Measurements from ENCODE around the gene CFAP210.

CFAP210 gene

GRCh38 chr2:169637620-169638019 is 56.6 kb downstream of the CFAP210 start:
- TF ChIP-seq CTCF (conservative IDR thresholded peaks at IDR 0.05; ENCODE audit: low read depth, low read length) = no peak
- H2AFZ ChIP-seq (ENCODE audit: low read depth) = no peak overlapping the region
- no peak overlapping the region for H3K9ac ChIP-seq
- no peak overlapping the region for H3K4me2 ChIP-seq
- H3K36me3 ChIP-seq (ENCODE audit: insufficient read depth) = peaks cover 2% of the 10 kb centered on the region; the same call in 1 of the 2 replicates
- no peaks in the 10 kb centered on the region for H3K4me1 ChIP-seq (ENCODE audit: low read depth, poor library complexity, severe bottlenecking)
- no peak overlapping the region for H3K27ac ChIP-seq
- H3K27me3 ChIP-seq (ENCODE audit: insufficient read depth, low read depth) = no peaks in the 10 kb centered on the region
- H3K4me3 ChIP-seq (IDR thresholded peaks at IDR 0.05; ENCODE audit: insufficient read depth, low read depth, low read length) = no peak overlapping the region
- no peaks in the 10 kb centered on the region for H3K79me2 ChIP-seq (ENCODE audit: insufficient read depth, low read depth)
- no peaks in the 10 kb centered on the region for H4K20me1 ChIP-seq (ENCODE audit: insufficient read depth)

- Histone ChIP-seq H4K20me1 (ENCODE audit: insufficient read depth) (no peaks in the 10 kb centered on the region), H3K4me3 (IDR thresholded peaks at IDR 0.05; ENCODE audit: insufficient read depth, low read depth, low read length) (no peak overlapping the region), H3K4me1 (ENCODE audit: low read depth, poor library complexity, severe bottlenecking) (no peaks in the 10 kb centered on the region), H3K4me2 (no peak overlapping the region), H2AFZ (ENCODE audit: low read depth) (no peak overlapping the region), H3K79me2 (ENCODE audit: insufficient read depth, low read depth) (no peaks in the 10 kb centered on the region), H3K36me3 (ENCODE audit: insufficient read depth) (peaks cover 6% of the 10 kb centered on the region; the same call in 1 of the 2 replicates), H3K9ac (no peak overlapping the region), H3K27ac (no peak overlapping the region), H3K27me3 (ENCODE audit: insufficient read depth, low read depth) (no peaks in the 10 kb centered on the region)
- TF ChIP-seq CTCF (conservative IDR thresholded peaks at IDR 0.05; ENCODE audit: low read depth, low read length) = no peak
Observed at GRCh38 chr2:169636440-169637097, 57.6 kb downstream of the CFAP210 start.

- Histone ChIP-seq H3K27ac (no peak overlapping the region), H3K4me1 (ENCODE audit: low read depth, poor library complexity, severe bottlenecking) (no peaks in the 10 kb centered on the region), H2AFZ (ENCODE audit: low read depth) (no peak overlapping the region), H3K27me3 (ENCODE audit: insufficient read depth, low read depth) (no peaks in the 10 kb centered on the region), H4K20me1 (ENCODE audit: insufficient read depth) (no peaks in the 10 kb centered on the region), H3K36me3 (ENCODE audit: insufficient read depth) (0 out of 2 replicates have a peak, but pooled peaks cover 7% of the 10 kb centered on the region), H3K79me2 (ENCODE audit: insufficient read depth, low read depth) (no peaks in the 10 kb centered on the region), H3K4me3 (IDR thresholded peaks at IDR 0.05; ENCODE audit: insufficient read depth, low read depth, low read length) (no peak overlapping the region), H3K4me2 (no peak overlapping the region), H3K9ac (no peak overlapping the region)
- TF ChIP-seq CTCF (conservative IDR thresholded peaks at IDR 0.05; ENCODE audit: low read depth, low read length) = no peak
Observed at GRCh38 chr2:169625781-169626180, 68.4 kb downstream of the CFAP210 start.

- Histone ChIP-seq H3K79me2 (ENCODE audit: insufficient read depth, low read depth) (peaks cover 8% of the 10 kb centered on the region; the same call in 1 of the 2 replicates), H3K27ac (no peak overlapping the region), H3K36me3 (ENCODE audit: insufficient read depth) (0 out of 2 replicates have a peak, but pooled peaks cover 7% of the 10 kb centered on the region)
Observed at GRCh38 chr2:169623235-169623634, 71.0 kb downstream of the CFAP210 start.

More at GRCh38 chr2:169623235-169623634, 71.0 kb downstream of the CFAP210 start:
- H3K4me2 ChIP-seq = no peak overlapping the region
- H2AFZ ChIP-seq (ENCODE audit: low read depth) = no peak overlapping the region
- no peak for TF ChIP-seq CTCF (conservative IDR thresholded peaks at IDR 0.05; ENCODE audit: low read depth, low read length)
- H3K27me3 ChIP-seq (ENCODE audit: insufficient read depth, low read depth) = no peaks in the 10 kb centered on the region
- no peak overlapping the region for H3K4me3 ChIP-seq (IDR thresholded peaks at IDR 0.05; ENCODE audit: insufficient read depth, low read depth, low read length)
- no peaks in the 10 kb centered on the region for H3K4me1 ChIP-seq (ENCODE audit: low read depth, poor library complexity, severe bottlenecking)
- no peak overlapping the region for H3K9ac ChIP-seq
- no peaks in the 10 kb centered on the region for H4K20me1 ChIP-seq (ENCODE audit: insufficient read depth)

Measured in KMS-11 (cell line).